T-helper 2 cell treated with Interferon-gamma antibody and Interleukin-4, amounts not matched to agents 5 μg/mL and 100 μg/mL, for 36 hours (primary cell): Measurements from ENCODE around the gene TNFSF15.

Source experiments
- DNase-seq: peaks from one replicate; pipeline ENCODE4 v3.0.0; 2021; ENCODE audit warnings: low spot score
- H3K27ac Mint-ChIP-seq: one replicate; pipeline ENCODE4 v1.8.0; 2021; ENCODE audit warnings: mild to moderate bottlenecking, mixed read lengths
- H3K27me3 Mint-ChIP-seq: one replicate; pipeline ENCODE4 v1.8.0; 2021; ENCODE audit warnings: low read depth, mixed read lengths
- H3K36me3 Mint-ChIP-seq: one replicate; pipeline ENCODE4 v1.8.0; 2021; ENCODE audit warnings: low read depth, mixed read lengths
- H3K4me1 Mint-ChIP-seq: one replicate; pipeline ENCODE4 v1.8.0; 2021; ENCODE audit warnings: low read depth, mixed read lengths
- H3K4me3 Mint-ChIP-seq: one replicate; pipeline ENCODE4 v1.8.0; 2022; ENCODE audit warnings: mild to moderate bottlenecking, moderate library complexity, mixed read lengths
- H3K9me3 Mint-ChIP-seq: one replicate; pipeline ENCODE4 v1.8.0; 2021; ENCODE audit warnings: mixed read lengths

Gene TNFSF15

DNA sequence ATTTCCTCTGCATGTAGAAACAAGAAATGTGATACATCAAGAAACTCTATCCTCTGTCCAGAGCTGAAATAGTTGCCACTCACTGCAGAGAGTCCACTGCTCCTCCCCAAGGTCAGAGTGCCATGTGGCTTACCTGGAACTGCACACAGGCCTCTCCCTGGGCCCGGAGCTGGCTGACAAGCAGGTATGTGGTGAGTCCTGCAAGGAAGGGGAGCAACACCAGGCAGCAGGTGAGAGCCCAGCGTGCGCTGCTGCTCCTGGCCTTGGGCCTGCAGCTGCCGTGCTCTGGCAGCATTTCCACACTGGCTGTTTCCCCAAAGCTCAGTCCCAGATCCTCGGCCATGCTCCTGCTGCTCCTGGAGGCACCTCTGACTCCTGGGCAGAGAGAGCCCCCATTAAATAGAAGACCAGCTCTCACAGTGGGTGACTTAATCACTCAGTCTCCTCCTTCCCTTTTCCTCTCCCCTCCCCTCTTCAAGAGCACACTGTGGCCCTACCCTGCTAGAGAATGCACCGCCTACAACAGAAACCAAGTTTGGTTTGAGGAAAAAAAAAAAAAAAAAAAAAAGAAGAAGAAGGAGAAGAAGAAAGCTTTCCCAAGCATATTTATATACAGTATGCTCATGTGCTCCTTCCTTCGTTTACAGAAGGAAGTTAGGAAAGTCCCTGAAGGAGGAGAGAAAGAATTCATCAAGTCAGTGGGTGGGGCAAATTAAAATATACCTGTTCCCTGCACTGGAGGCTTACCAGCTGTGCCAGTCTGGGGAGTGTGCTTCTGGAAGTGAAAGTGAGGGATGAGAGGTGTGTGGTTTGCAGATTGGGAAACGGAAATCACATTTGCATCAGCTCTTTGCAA lies at the start of gene TNFSF15:
Gene TNFSF15 (minus strand): TSS at position 370 of the 856 bp plus-strand sequence. CDS start 27 bp downstream, at position 343.
- Mint-ChIP-seq H3K27me3 (peaks cover 27% of the 10 kb centered on the region), H3K27ac (peak within 1 kb of the TSS; percentile 63), H3K4me3 (peak within 1 kb of the TSS; percentile 56), H3K4me1 (peaks cover 25% of the 10 kb centered on the region), H3K9me3 (no peaks in the 10 kb centered on the region), H3K36me3 (no peaks in the 10 kb centered on the region)
- peak; percentile 48 for DNase-seq

DNA sequence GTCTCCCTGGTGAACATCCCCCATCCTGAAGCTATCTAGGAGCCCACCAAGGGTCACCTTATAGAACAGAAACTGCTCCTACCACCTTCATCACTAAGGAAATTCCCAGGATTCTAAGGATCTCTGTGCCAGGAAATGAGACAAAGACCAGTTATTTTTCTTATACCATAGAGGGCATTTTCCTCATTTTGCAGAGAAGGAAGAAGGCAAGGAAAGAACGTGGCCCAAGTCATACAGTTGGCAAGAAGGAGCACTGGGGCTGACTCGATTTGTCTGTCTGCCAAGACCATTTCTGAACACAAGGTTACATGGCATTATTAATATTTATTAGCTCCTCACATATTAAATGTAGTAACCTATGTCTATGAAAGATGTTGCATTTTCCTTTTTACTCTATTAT lies 49.6 kb upstream of the TNFSF15 start:
- H3K9me3 Mint-ChIP-seq, result peaks cover 8% of the 10 kb centered on the region
- H3K36me3 Mint-ChIP-seq, result peaks cover 2% of the 10 kb centered on the region
- peaks cover 9% of the 10 kb centered on the region for H3K4me1 Mint-ChIP-seq
- no peak for DNase-seq
- H3K27me3 Mint-ChIP-seq, result peaks cover 53% of the 10 kb centered on the region
- H3K27ac Mint-ChIP-seq, result no peak overlapping the region
- no peak overlapping the region for H3K4me3 Mint-ChIP-seq

GRCh38 chr9:114854736-114855355 lies 49.0 kb upstream of the TNFSF15 start:
- H3K9me3 Mint-ChIP-seq, result peaks cover 8% of the 10 kb centered on the region
- H3K27ac Mint-ChIP-seq, result no peak overlapping the region
- peaks cover 6% of the 10 kb centered on the region for H3K4me1 Mint-ChIP-seq
- no peak for DNase-seq
- H3K36me3 Mint-ChIP-seq, result peaks cover 2% of the 10 kb centered on the region
- H3K4me3 Mint-ChIP-seq, result no peak overlapping the region
- H3K27me3 Mint-ChIP-seq, result peaks cover 48% of the 10 kb centered on the region

DNA sequence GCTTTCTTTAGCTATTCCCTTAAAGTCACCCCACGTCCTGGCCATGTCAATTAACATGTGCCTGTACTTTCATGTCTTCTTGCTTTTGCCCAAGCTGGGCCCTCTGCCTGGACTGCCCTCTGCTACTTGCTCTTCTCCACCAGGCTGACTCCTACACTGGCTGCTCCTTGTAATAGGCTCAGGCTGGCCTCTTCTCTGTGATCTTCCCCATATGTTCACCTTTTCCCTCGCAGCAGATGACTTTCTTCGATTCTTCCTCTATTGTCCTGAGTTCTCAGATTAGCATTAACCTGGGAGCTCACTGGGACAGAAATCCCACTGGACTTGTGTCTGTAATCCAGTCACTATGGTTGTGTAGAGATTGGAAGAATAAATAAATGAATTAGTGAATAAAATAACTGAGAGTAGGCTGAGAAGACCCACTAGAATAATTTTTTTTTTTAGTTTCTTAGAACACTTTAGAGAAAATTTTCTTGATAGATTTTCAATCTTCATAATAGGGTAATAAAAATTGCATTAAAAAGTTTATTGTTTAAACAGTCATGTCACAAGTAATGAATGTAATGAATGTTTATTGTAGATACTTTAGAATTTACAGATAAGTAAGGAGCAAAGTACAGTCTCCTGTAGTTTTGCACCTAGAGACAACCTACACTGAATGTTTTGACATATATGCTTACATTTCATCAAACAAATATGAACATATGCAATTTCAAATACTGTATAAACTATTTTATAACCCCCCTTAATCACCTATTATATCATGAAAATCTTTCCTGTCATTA lies 47.4 kb upstream of the TNFSF15 start:
- Mint-ChIP-seq H3K36me3 (peaks cover 2% of the 10 kb centered on the region), H3K4me3 (no peak overlapping the region), H3K4me1 (peaks cover 6% of the 10 kb centered on the region), H3K27ac (no peak overlapping the region), H3K27me3 (peaks cover 33% of the 10 kb centered on the region), H3K9me3 (no peaks in the 10 kb centered on the region)
- no peak for DNase-seq

DNA sequence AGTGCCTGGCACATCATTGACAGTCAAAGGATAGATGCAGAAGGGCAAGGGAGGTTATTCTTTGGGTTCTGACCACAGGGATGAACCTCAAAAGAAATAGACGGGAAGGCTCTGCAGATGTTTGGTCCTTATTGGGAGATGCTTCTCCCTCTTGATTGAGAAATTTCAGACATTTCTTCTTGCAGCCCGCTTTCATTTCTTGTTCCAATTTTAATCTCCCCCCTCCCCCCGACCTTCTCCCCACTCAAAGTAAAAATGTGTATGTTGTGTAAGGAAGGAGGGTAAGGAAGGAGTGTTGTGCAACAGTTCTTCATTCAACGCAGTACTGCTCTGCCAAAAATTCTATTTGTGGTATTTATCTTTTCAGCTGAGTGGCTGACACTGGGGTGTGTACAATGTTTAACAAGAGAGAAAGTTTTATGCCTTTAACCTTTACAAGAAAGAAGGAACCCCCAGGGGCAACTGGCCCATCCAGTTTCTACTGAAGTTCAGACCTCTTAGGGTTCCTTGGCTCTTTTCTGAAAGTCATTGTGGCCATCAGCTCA lies 46.3 kb upstream of the TNFSF15 start:
- DNase-seq, result no peak
- H3K9me3 Mint-ChIP-seq, result no peaks in the 10 kb centered on the region
- peaks cover 2% of the 10 kb centered on the region for H3K36me3 Mint-ChIP-seq
- peaks cover 13% of the 10 kb centered on the region for H3K4me1 Mint-ChIP-seq
- H3K4me3 Mint-ChIP-seq, result no peak overlapping the region
- peaks cover 26% of the 10 kb centered on the region for H3K27me3 Mint-ChIP-seq
- H3K27ac Mint-ChIP-seq, result no peak overlapping the region

GRCh38 chr9:114851306-114851705 lies 45.5 kb upstream of the TNFSF15 start:
- Mint-ChIP-seq H3K27ac (no peak overlapping the region), H3K9me3 (no peaks in the 10 kb centered on the region), H3K4me3 (no peak overlapping the region), H3K4me1 (peaks cover 13% of the 10 kb centered on the region), H3K36me3 (no peaks in the 10 kb centered on the region), H3K27me3 (peaks cover 20% of the 10 kb centered on the region)
- no peak for DNase-seq

- H3K4me1 Mint-ChIP-seq, result peaks cover 13% of the 10 kb centered on the region
- H3K4me3 Mint-ChIP-seq, result no peak overlapping the region
- H3K27ac Mint-ChIP-seq, result no peak overlapping the region
- H3K27me3 Mint-ChIP-seq, result peaks cover 15% of the 10 kb centered on the region
- no peaks in the 10 kb centered on the region for H3K36me3 Mint-ChIP-seq
- peak; percentile 13 for DNase-seq
- H3K9me3 Mint-ChIP-seq, result no peaks in the 10 kb centered on the region
These were observed 45.0 kb upstream of the TNFSF15 start for GRCh38 chr9:114850871-114851270.

DNA sequence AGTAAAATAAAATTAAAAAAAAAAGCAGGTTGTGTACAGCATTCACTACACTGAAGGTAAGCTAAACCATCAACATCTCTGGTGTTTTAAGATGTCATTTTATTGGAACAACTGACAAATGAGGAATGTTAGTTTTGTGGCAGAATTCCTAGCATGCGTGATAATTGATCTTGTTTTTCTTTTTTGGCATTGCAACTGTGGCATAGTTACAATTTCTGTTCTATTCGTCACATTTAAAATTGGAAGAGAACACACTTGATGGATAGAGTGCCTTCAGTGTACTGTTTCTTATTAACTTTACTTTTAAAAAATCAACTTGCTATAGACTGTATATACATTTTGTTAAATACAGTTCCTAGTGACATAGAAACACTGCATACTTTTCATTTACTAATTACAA lies 43.6 kb upstream of the TNFSF15 start:
- no peak overlapping the region for H3K4me3 Mint-ChIP-seq
- no peaks in the 10 kb centered on the region for H3K36me3 Mint-ChIP-seq
- no peak overlapping the region for H3K27ac Mint-ChIP-seq
- H3K27me3 Mint-ChIP-seq, result peaks cover 15% of the 10 kb centered on the region
- DNase-seq, result no peak
- no peaks in the 10 kb centered on the region for H3K9me3 Mint-ChIP-seq
- H3K4me1 Mint-ChIP-seq, result peaks cover 13% of the 10 kb centered on the region

GRCh38 chr9:114847492-114848417 lies 41.9 kb upstream of the TNFSF15 start:
- Mint-ChIP-seq H3K4me1 (peaks cover 13% of the 10 kb centered on the region), H3K27ac (no peak overlapping the region), H3K9me3 (no peaks in the 10 kb centered on the region)

DNA sequence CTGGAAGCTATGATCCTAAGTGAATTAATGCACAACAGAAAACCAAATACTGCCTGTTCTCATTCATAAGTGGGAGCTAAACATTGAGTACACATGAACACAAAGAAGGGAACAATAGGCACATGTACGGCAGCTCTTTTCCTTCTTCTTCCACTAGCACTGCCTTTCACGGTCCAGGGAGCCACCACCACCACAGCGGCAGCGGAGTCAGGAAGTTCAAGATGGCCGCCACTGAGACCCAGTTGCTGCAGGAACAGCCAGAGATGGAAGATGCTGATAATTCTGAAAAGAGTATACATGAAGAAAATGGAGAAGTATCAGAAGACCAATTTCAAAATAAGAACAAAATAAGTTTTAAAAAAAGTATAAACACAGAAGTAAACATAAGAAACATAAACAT lies 39.5 kb upstream of the TNFSF15 start:
- Mint-ChIP-seq H3K27ac (no peak overlapping the region), H3K4me1 (peaks cover 7% of the 10 kb centered on the region), H3K9me3 (no peaks in the 10 kb centered on the region), H3K36me3 (no peaks in the 10 kb centered on the region), H3K4me3 (no peak overlapping the region), H3K27me3 (peaks cover 22% of the 10 kb centered on the region)
- DNase-seq, result no peak

More at GRCh38 chr9:114847492-114848417, 41.9 kb upstream of the TNFSF15 start:
- H3K36me3 Mint-ChIP-seq, result no peaks in the 10 kb centered on the region
- peaks cover 8% of the 10 kb centered on the region for H3K27me3 Mint-ChIP-seq
- no peak for DNase-seq
- no peak overlapping the region for H3K4me3 Mint-ChIP-seq

DNA sequence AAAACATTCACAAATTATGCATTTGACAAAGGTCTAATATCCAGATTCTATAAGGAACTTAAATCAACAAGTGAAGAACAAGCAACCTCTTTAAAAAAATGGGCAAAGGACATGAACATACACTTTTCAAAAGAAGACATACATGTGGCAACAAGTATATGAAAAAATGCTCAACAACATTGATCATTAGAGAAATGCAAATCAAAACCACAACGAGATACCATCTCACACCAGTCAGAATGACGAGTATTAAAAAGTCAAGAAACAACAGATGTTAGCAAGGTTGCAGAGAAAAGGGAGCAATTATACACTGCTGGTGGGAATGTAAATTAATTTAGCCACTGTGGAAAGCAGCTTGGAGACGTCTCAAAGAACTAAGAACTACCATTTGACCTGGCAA lies 38.9 kb upstream of the TNFSF15 start:
- Mint-ChIP-seq H3K9me3 (no peaks in the 10 kb centered on the region), H3K27me3 (peaks cover 28% of the 10 kb centered on the region), H3K36me3 (no peaks in the 10 kb centered on the region), H3K4me1 (peaks cover 7% of the 10 kb centered on the region), H3K4me3 (no peak overlapping the region), H3K27ac (no peak overlapping the region)
- DNase-seq, result no peak

GRCh38 chr9:114837923-114838322 lies 32.1 kb upstream of the TNFSF15 start:
- Mint-ChIP-seq H3K4me3 (no peak overlapping the region), H3K27ac (no peak overlapping the region), H3K27me3 (peaks cover 53% of the 10 kb centered on the region), H3K4me1 (peaks cover 15% of the 10 kb centered on the region), H3K9me3 (peaks cover 5% of the 10 kb centered on the region), H3K36me3 (no peaks in the 10 kb centered on the region)
- DNase-seq, result no peak

DNA sequence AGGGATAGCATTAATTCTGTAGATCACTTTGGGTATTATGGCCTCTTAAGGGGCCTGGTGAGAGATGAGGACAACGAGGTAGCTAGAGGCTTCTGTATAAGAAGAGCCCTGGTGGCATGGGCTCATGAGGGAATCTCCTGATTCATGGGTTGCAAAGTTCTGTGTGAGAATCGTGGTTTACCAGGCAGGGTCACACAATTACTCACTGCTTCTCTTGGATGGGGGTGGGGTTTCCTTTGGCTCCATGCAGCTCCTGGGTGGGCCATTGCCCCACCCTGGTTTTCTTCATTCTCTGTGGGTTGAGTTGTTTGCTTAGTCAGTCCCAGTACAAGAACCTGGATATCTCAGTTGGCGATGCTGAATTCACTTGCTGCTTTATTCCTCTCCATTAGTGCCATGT lies 30.9 kb upstream of the TNFSF15 start:
- H3K36me3 Mint-ChIP-seq, result no peaks in the 10 kb centered on the region
- H3K4me3 Mint-ChIP-seq, result no peak overlapping the region
- no peak overlapping the region for H3K27ac Mint-ChIP-seq
- peaks cover 15% of the 10 kb centered on the region for H3K4me1 Mint-ChIP-seq
- DNase-seq, result peak; percentile 49
- H3K27me3 Mint-ChIP-seq, result peaks cover 51% of the 10 kb centered on the region
- peaks cover 5% of the 10 kb centered on the region for H3K9me3 Mint-ChIP-seq
